GM12872 (cell line): ENCODE results near the gene FZR1.

Experiments
- TF ChIP-seq, protein P1 (sequence below): IDR thresholded peaks from 3 replicates; pipeline ENCODE4 v1.5.1; 2011; ENCODE audit warnings: low read depth, mild to moderate bottlenecking, low read length, moderate library complexity; ENCODE audit not compliant: insufficient read depth

FZR1 gene

DNA sequence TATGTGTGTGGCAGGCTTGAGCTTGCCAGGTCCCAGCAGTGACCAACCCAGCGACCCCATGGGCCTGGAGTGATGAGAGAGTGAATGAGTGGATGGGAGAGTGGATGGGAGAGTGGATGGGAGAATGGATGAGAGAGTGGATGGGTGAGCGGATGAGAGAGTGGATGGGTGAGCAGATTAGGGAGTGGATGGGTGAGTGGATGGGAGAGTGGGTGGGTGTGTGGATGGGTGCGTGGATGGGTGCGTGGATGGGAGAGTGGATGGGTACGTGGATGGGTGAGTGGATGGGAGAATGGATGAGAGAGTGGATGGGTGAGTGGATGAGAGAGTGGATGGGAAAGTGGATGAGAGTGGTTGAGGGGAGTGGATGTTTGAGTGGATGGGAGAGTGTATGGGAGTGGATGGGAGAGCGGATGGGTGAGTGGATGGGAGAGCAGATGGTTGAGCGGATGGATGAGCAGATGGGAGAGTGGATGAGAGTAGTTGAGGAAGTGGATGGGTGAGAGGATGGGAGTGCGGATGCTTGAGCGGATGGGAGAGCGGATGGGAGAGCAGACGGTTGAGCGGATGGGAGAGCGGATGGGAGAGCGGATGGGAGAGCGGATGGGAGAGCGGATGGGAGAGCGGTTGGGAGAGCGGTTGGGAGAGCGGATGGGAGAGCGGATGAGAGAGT, 22.6 kb downstream of the FZR1 start:
- TF ChIP-seq, protein P1, sequence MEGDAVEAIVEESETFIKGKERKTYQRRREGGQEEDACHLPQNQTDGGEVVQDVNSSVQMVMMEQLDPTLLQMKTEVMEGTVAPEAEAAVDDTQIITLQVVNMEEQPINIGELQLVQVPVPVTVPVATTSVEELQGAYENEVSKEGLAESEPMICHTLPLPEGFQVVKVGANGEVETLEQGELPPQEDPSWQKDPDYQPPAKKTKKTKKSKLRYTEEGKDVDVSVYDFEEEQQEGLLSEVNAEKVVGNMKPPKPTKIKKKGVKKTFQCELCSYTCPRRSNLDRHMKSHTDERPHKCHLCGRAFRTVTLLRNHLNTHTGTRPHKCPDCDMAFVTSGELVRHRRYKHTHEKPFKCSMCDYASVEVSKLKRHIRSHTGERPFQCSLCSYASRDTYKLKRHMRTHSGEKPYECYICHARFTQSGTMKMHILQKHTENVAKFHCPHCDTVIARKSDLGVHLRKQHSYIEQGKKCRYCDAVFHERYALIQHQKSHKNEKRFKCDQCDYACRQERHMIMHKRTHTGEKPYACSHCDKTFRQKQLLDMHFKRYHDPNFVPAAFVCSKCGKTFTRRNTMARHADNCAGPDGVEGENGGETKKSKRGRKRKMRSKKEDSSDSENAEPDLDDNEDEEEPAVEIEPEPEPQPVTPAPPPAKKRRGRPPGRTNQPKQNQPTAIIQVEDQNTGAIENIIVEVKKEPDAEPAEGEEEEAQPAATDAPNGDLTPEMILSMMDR, result no peak

DNA sequence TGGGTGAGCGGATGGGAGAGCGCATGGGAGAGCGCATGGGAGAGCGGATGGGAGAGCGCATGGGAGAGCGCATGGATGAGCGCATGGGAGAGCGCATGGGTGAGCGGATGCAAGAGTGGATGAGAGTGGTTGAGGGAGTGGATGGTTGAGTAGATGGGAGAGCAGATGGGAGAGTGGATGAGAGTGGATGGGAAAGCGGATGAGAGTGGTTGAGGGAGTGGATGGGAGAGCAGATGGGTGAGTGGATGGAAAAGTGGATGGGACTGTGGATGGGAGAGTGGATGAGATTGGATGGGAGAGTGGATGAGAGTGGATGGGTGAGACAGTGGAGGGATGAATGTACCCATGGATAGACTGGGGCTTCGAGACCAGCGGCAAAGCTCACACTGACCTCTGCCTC, 24.3 kb downstream of the FZR1 start:
- TF ChIP-seq, protein P1, result no peak

DNA sequence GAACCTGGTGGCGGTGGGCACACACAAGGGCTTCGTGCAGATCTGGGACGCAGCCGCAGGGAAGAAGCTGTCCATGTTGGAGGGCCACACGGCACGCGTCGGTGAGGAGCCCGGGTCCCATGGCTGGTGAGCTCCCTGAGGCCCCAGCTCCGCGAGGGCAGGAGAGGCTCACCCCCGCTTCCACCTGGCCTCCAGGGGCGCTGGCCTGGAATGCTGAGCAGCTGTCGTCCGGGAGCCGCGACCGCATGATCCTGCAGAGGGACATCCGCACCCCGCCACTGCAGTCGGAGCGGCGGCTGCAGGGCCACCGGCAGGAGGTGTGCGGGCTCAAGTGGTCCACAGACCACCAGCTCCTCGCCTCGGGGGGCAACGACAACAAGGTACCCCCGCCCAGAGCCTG, 25.6 kb downstream of the FZR1 start:
- TF ChIP-seq, protein P1, result no peak

DNA sequence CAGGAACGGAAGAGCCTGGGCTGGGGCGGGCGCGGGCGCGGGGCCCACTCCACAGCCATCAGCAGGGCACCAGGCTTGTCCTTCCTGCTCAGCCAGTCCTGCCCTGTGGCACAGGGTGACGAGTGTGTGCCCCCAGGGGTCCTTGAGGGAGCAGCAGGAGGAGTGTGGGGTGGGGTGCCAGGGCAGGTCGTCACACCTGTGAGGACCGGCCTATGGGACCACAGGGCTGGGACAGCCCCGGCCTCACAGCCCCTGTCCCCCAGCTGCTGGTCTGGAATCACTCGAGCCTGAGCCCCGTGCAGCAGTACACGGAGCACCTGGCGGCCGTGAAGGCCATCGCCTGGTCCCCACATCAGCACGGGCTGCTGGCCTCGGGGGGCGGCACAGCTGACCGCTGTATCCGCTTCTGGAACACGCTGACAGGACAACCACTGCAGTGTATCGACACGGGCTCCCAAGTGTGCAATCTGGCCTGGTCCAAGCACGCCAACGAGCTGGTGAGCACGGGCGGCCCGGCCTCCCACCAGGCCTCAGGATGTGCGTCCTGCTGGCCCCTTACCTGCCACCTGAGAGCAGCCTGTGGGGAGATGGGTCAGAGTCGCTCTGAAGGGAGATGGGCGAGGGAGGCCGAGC, 26.2 kb downstream of the FZR1 start:
- TF ChIP-seq, protein P1, result no peak

DNA sequence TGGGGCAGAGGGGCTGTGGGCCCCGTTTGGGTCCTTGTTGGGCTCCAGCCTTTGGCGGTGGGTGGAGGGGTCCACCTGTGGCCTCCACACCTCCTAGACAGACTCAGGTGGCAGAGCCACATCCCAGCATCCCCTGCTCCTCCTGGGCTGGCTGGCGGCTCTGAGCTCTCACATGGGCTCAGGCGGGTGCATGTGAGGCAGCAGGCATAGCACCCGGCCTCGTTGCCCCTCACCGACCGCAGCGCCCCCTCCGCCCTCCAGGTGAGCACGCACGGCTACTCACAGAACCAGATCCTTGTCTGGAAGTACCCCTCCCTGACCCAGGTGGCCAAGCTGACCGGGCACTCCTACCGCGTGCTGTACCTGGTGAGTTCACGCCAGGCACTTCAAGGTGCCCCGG, 26.9 kb downstream of the FZR1 start:
- TF ChIP-seq, protein P1, result no peak

DNA sequence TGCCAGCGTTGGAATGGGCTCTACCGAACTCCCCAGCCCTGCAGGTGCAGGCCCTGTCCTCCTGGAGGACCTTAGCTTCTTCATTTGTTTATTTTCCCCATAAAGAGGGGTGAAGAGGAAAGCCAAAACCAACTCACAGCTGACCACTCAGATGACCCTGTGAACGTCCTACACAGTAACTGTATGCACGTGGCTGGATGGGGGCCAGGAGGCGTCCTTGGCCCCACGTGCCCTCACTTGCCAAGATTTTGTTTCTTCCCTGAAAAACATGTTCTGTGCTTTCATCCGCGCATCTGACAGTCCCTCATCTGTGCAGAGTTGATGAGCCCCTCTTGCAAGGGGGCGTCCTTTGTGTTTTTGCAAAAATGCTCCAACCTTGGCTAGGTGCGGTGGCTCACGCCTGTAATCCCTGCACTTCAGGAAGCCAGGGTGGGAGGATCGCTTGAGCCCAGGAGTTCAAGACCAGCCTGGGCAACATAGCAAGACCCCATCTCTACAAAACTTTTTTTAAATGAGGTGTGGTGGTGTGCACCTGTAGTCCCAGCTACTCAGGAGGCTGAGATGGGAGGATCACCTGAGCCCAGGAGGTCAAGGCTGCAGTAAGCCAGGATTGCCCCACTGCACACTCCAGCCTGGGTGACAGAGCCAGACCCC, 27.6 kb downstream of the FZR1 start:
- TF ChIP-seq, protein P1, result no peak

DNA sequence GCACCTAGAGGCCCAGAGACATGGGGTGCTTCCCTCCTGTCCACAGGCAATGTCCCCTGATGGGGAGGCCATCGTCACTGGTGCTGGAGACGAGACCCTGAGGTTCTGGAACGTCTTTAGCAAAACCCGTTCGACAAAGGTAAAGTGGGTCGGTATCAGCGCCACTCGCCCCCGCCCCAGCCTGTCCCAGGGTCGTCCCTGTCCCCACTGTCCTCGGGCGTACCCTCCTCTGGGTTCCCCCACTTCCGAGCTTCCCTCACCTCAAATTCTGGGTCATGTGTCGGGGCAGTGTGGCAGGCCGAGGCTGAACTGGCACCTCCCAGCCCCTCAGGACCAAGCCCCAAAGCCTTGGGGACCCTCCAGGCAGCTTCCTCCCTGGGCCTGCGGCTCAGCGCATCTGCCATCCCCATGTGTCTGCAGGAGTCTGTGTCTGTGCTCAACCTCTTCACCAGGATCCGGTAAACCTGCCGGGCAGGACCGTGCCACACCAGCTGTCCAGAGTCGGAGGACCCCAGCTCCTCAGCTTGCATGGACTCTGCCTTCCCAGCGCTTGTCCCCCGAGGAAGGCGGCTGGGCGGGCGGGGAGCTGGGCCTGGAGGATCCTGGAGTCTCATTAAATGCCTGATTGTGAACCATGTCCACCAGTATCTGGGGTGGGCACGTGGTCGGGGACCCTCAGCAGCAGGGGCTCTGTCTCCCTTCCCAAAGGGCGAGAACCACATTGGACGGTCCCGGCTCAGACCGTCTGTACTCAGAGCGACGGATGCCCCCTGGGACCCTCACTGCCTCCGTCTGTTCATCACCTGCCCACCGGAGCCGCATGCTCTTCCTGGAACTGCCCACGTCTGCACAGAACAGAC, 28.5 kb downstream of the FZR1 start:
- TF ChIP-seq, protein P1, result no peak
